Adrenal gland (tissue), 12 donors: ENCODE data around the gene RAB43. TPM values are rescaled to one million over a fixed set of nuclear protein-coding genes. Genes with fewer than 3 reads are reported as not detected.
A peak's percentile ranks its signal among the peaks of the same experiment; 100 is the strongest.
"Not testable (repeated sequence)": the region's sequence is repeated elsewhere in the genome, so short reads cannot be mapped to it uniquely, and the experiment has no call there.

Source experiments
- DNase-seq, 7 donors: peaks; one replicate each; pipeline ENCODE4 v3.0.0-alpha.2; 2019 to 2020
- H3K27ac ChIP-seq, 5 donors: fragments of 200-600 bp; sonication (generic) in 4 of 5; 1 replicate in 3 of 5; 2 replicates in 2 of 5; pipeline versions ENCODE4 v1.5.1 to v1.8.0; 2016 to 2020; ENCODE audit warnings: mild to moderate bottlenecking in 1 of 5
- H3K27me3 ChIP-seq: fragments of 200-600 bp; 2 replicates; pipeline ENCODE4 v1.8.0; 2021
- H3K36me3 ChIP-seq, 2 donors: fragments of 200-600 bp; replicated peaks in 1 of 2; 1 replicate in 1 of 2; 2 replicates in 1 of 2; pipeline versions ENCODE4 v1.5.1 to v1.8.0; 2018 to 2022
- H3K4me1 ChIP-seq, 2 donors: fragments of 200-600 bp; replicated peaks in 1 of 2; 1 replicate in 1 of 2; 2 replicates in 1 of 2; pipeline versions ENCODE4 v1.5.1 to v1.8.0; 2018 to 2021
- H3K4me3 ChIP-seq, 4 donors: fragments of 200-600 bp; sonication (generic) in 3 of 4; one replicate each; pipeline ENCODE4 v1.5.1; 2016 to 2018
- H3K9me3 ChIP-seq, 3 donors: fragments of 200-600 bp; sonication (generic) in 1 of 3; replicated peaks in 1 of 3; 1 replicate in 2 of 3; 2 replicates in 1 of 3; pipeline versions ENCODE4 v1.5.1 to v1.8.0; 2016 to 2021
- CTCF ChIP-seq, 6 experiments: fragments of 450-650 bp in 4 of 6; fragments of 200-600 bp in 2 of 6; sonication (generic) in 1 of 6; IDR thresholded peaks; 1 replicate in 5 of 6; 2 replicates in 1 of 6; pipeline versions ENCODE4 v1.5.1 to v1.8.0; 2016 to 2021; ENCODE audit warnings: antibody characterized with exemption in 6 of 6, mild to moderate bottlenecking in 2 of 6, moderate library complexity in 1 of 6
- POLR2A ChIP-seq, 2 donors: fragments of 450-650 bp; IDR thresholded peaks; one replicate each; pipeline ENCODE4 v1.6.1; 2017; ENCODE audit warnings: antibody characterized with exemption in 2 of 2, mild to moderate bottlenecking in 2 of 2, moderate library complexity in 1 of 2
- WGBS, 4 donors: extraction: QIAGEN DNeasy Blood & Tissue Kit in 2 of 4; methylation state at CpG; one replicate each; pipeline versions ENCODE4 v1.1.5 to v1.1.7; 2013 to 2017; 5-methylcytosine and 5-hydroxymethylcytosine counted together
- intact Hi-C, 2 donors: fragments of 100-400 bp; cut with DNase I; formaldehyde crosslinking; loops; one replicate each; pipeline versions ENCODE4 v1.14.1 to v1.15.0; 2022 to 2023
- polyA plus RNA-seq, 3 donors: library from polyadenylated mRNA; stranded (reverse); fragments of 200-250 nt in 2 of 3; fragments of 350-450 nt in 1 of 3; fragmentation: Illumina TruSeq in 1 of 3; extraction: RNeasy Lipid Tissue Mini Kit (QIAGEN cat#74804) in 1 of 3; gene quantifications; one replicate each; pipeline ENCODE4 v1.2.3, GENCODE V29; 2013 to 2014
- total RNA-seq, 9 donors: library from RNA; depleted of rRNA in 4 of 9; stranded (reverse); fragments of >200 nt in 4 of 9; fragments of 120-200 nt in 1 of 9; fragmentation: NEBNext Ultra II Directional in 1 of 9; extraction: Animal tissue kit (Norgen Biotek cat#: 25700) in 1 of 9; gene quantifications; one replicate each; pipeline versions ENCODE4 v1.1.0 to v1.2.4, GENCODE V29; 2013 to 2023
- donor health status: healthy with polysubstance abuse.
- donor health status: Bipolar disorder and iron deficiency.
- donor health status: DM: yes; HTN: yes; CAD: no.
- donor health status: DM: no; HTN: no; CAD: no.
- donor health status: DM: no; HTN: no; CAD: no.
- donor health status: DM: yes; HTN: yes; CAD: no.

Gene RAB43
- total and polyA plus RNA-seq, 12 donors = 0.33 to 37.2 (median 24.3) TPM

DNA sequence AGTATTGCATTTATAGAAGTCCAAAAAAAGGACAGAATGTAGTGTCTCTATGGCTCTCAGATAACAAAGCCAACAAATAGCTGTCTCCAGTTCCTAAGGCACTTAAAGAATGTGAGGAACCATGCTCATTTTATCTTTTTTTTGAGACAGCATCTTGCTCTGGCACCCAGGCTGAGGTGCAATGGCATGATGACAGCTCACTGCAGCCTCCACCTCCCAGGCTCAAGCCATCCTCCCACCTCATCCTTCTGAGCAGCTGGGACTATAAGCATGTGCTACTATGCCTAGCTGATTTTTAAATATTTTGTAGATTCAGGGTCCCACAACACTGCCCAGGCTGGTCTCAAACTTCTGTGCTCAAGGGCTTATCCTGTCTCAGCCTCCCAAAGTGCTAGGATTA is 23.2 kb upstream of the RAB43 start:
- H3K9me3 ChIP-seq = no peaks in the 10 kb centered on the region
- intact Hi-C loops = loop anchor here in 1 of 2 donors (10.0 kb wide), 2 partner anchors 170 to 1070 kb away; no protein-coding TSS in a partner anchor
- DNase-seq = no peak
- no peaks in the 10 kb centered on the region for H3K4me1 ChIP-seq
- H3K27me3 ChIP-seq = no peaks in the 10 kb centered on the region
- H3K4me3 ChIP-seq = no peak overlapping the region
- H3K27ac ChIP-seq = no peak overlapping the region
- H3K36me3 ChIP-seq = peaks cover 0 to 48% of the 10 kb centered on the region in 2 donors
- TF ChIP-seq CTCF (IDR thresholded peaks at IDR 0.05) = no peak
- no peak for TF ChIP-seq POLR2A (IDR thresholded peaks at IDR 0.05)

- not testable (repeated sequence) for H3K4me3 ChIP-seq, H3K9me3 ChIP-seq, H3K27ac ChIP-seq, H3K4me1 ChIP-seq, H3K27me3 ChIP-seq
- H3K36me3 ChIP-seq = peaks cover 0 to 75% of the 10 kb centered on the region in 2 donors
- intact Hi-C loops = loop anchor here in 1 of 2 donors (10.0 kb wide), 2 partner anchors 166 to 1066 kb away; no protein-coding TSS in a partner anchor
- WGBS, 4 donors = 89 to 96% (median 93%) methylated on average over 5 of the region's 5 CpGs
- DNase-seq = peak in 1 of 7 donors; percentile 0
These were observed 19.4 kb upstream of the RAB43 start for GRCh38 chr3:129141011-129141410.

DNA sequence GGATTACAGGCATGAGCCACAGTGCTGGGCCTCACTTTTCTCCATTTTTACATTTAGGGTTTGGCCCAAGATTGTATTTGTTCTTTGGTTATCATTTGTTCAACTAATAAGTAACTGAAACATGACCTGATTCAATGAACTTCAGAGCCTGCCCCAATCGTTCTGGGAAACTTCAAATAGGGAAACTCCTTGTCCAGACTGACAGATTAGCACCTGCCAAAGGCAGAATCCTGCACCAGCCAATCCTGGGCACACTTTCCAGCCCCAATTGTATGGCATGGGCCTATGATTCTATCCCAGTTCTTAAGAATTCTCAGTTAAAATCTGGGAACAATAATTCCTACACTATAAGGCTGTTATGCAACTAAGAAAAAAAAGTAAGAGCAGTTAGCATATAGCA is 18.3 kb upstream of the RAB43 start:
- Histone ChIP-seq H3K27ac (no peak overlapping the region), H3K4me1 (no peaks in the 10 kb centered on the region), H3K4me3 (no peak overlapping the region), H3K36me3 (peaks cover 0 to 72% of the 10 kb centered on the region in 2 donors), H3K9me3 (no peaks in the 10 kb centered on the region), H3K27me3 (no peaks in the 10 kb centered on the region)
- WGBS, 4 donors = 59 to 82% (median 80%) methylated on average over 1 of the region's 1 CpG
- intact Hi-C loops = loop anchor here in 1 of 2 donors (10.0 kb wide), 2 partner anchors 165 to 1065 kb away; no protein-coding TSS in a partner anchor
- TF ChIP-seq POLR2A (IDR thresholded peaks at IDR 0.05) = no peak
- TF ChIP-seq CTCF (IDR thresholded peaks at IDR 0.05) = no peak
- peak in 1 of 7 donors; percentile 23 for DNase-seq

DNA sequence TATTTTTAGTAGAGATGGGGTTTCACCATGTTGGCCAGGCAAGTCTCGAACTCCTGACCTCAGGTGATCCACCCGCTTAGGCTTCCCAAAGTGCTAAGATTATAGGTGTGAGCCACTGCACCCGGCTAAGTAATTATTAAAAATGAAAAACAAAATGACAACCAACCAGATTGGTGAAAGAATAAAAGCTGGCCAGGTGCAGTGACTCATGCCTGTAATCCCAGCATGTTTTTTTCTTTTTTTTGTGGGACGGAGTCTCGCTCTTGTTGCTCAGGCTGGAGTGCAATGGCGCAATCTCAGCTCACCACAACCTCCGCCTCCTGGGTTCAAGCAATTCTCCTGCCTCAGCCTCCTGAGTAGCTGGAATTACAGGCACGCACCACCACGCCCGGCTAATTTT is 14.7 kb upstream of the RAB43 start:
- H3K27ac ChIP-seq, H3K4me1 ChIP-seq, H3K27me3 ChIP-seq, intact Hi-C loops, H3K9me3 ChIP-seq, H3K4me3 ChIP-seq: not testable (repeated sequence)
- DNase-seq = peak in 1 of 7 donors; percentile 1
- 90 to 94% (median 93%) methylated on average over 10 of the region's 10 CpGs for WGBS, 4 donors
- H3K36me3 ChIP-seq = peaks cover 0 to 84% of the 10 kb centered on the region in 2 donors

- Histone ChIP-seq H3K27me3 (no peaks in the 10 kb centered on the region), H3K27ac (no peak overlapping the region), H3K4me1 (peaks cover 0 to 6% of the 10 kb centered on the region in 2 donors), H3K9me3 (no peaks in the 10 kb centered on the region), H3K4me3 (no peak overlapping the region), H3K36me3 (peaks cover 0 to 90% of the 10 kb centered on the region in 2 donors)
- DNase-seq = peak in 1 of 7 donors; percentile 30
- TF ChIP-seq CTCF (IDR thresholded peaks at IDR 0.05) (no peak), POLR2A (IDR thresholded peaks at IDR 0.05) (no peak)
- WGBS, 4 donors = 85 to 94% (median 89%) methylated on average over 4 to 5 of the region's 5 CpGs
- intact Hi-C loops = no loop called here
These were observed 10.7 kb upstream of the RAB43 start for GRCh38 chr3:129132097-129132866.
